ENCODE data around the gene HBS1L.

Gene HBS1L

DNA sequence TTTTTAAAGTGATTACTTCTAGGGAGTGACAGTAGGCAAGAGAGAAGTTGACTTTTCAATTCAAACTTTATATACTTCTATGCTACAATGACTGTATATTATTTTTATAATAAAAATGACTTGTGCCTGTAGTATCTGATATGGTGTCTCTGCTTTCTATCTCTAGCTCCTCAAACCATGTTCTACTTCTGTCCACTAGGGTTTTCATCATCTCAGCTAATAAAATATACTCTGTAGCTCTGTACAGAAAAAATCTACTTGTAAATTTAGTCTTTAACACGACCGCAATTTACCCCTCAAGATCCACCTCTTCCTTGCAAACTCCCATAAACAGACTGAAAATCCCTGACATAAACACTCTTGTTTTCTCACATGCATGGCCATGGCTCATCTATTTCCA, 42.3 kb downstream of the HBS1L start:
- Mint-ChIP-seq H3K27ac (peak overlapping the region; percentile 23), H3K4me3 (no peak overlapping the region), H3K9me3 (no peaks in the 10 kb centered on the region)

DNA sequence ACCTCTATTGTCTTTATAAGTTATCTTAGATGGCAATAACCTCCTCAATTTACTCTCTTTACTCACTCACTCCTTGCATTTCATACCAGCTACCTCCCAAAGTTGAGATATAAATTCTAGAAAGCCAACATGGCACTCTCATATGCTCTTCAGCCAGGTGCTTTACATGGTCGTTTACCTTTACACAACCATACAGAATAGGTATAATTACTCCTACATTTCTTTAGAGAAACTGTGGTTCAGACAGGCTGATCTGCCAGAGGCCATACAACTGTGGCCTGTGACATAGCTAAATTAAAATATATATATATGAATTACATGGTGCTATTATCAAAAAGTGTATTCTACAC, 45.7 kb downstream of the HBS1L start:
- Mint-ChIP-seq H3K9me3 (no peaks in the 10 kb centered on the region), H3K36me3 (ENCODE audit: low read depth) (peaks cover 18% of the 10 kb centered on the region), H3K27ac (no peak overlapping the region), H3K27me3 (ENCODE audit: low read depth) (no peaks in the 10 kb centered on the region), H3K4me3 (no peak overlapping the region), H3K4me1 (ENCODE audit: low read depth) (peaks cover 34% of the 10 kb centered on the region)

More for the DNA sequence above, 42.3 kb downstream of the HBS1L start:
- no peaks in the 10 kb centered on the region for H3K27me3 Mint-ChIP-seq (ENCODE audit: low read depth)
- H3K36me3 Mint-ChIP-seq (ENCODE audit: low read depth) = peaks cover 22% of the 10 kb centered on the region
- H3K4me1 Mint-ChIP-seq (ENCODE audit: low read depth) = peaks cover 48% of the 10 kb centered on the region

DNA sequence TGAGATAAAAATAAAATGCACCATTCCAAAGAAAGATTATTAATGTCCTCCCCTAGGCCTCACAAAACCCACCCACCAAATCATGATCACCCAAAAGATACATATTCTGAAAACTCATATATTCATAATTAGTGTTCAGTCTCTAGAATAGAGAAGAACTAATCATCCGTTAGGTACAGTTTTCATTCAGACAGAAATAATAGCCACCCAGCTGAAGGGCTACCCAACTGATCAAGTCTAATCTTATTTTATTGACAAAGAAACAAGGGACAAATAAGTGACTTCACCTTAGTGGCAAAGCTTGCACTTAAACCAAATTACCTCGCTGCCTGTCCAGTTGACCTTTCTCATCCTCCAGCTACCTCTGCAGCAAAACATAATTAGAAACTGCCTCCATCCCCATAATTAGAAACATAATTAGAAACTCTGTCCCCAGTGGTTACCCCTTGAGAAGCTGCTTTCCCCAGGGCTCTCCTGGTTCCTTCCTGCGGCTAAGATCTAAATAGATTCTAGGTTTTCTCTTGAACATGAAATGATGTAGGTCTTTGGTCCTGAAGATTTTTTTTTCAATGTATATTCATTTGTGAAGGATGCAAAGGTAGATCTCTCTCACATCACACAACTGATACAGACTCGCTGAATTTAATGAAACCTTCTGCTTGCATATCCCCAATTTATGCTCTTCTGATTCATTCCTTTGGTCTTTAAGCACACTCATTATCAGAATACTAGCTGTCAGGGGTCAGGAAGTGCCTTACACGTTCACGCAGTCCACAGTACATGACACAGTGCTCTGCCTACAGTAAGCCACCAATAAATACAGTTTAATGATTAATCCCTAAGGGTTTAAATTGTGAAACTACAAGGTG, 46.3 kb downstream of the HBS1L start:
- H3K36me3 Mint-ChIP-seq (ENCODE audit: low read depth) = peaks cover 18% of the 10 kb centered on the region
- peaks cover 30% of the 10 kb centered on the region for H3K4me1 Mint-ChIP-seq (ENCODE audit: low read depth)
- H3K27ac Mint-ChIP-seq = no peak overlapping the region
- no peaks in the 10 kb centered on the region for H3K9me3 Mint-ChIP-seq
- no peaks in the 10 kb centered on the region for H3K27me3 Mint-ChIP-seq (ENCODE audit: low read depth)
- H3K4me3 Mint-ChIP-seq = no peak overlapping the region

GRCh38 chr6:135006386-135006914, 48.2 kb downstream of the HBS1L start:
- H3K4me1 Mint-ChIP-seq (ENCODE audit: low read depth) = peaks cover 18% of the 10 kb centered on the region

DNA sequence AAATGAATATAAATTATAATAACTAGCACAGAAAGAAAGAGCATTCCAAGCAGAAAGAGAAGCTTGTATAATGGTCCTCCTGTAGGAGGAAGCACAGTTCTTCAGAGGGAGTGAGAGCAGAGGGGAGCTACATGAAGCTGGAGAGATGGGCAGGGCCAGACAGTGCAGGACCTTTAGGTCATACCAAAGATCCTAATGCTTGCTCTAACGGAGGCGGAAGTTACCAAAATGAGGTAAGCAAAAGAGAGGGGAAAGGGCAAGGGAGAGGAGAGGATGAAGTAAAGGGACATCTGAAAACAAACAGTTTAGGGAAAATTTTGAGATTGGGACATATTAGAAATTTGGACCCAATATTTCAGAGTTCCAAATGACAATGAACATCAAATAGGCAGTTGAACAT, 50.2 kb downstream of the HBS1L start:
- Mint-ChIP-seq H3K27me3 (ENCODE audit: low read depth) (no peaks in the 10 kb centered on the region), H3K9me3 (no peaks in the 10 kb centered on the region), H3K36me3 (ENCODE audit: low read depth) (peaks cover 12% of the 10 kb centered on the region), H3K27ac (no peak overlapping the region), H3K4me1 (ENCODE audit: low read depth) (peaks cover 23% of the 10 kb centered on the region), H3K4me3 (no peak overlapping the region)

More at GRCh38 chr6:135006386-135006914, 48.2 kb downstream of the HBS1L start:
- H3K4me3 Mint-ChIP-seq = no peak overlapping the region
- H3K27ac Mint-ChIP-seq = no peak overlapping the region
- H3K27me3 Mint-ChIP-seq (ENCODE audit: low read depth) = no peaks in the 10 kb centered on the region
- no peaks in the 10 kb centered on the region for H3K9me3 Mint-ChIP-seq
- H3K36me3 Mint-ChIP-seq (ENCODE audit: low read depth) = peaks cover 9% of the 10 kb centered on the region

GRCh38 chr6:135002974-135003703, 51.5 kb downstream of the HBS1L start:
- H3K36me3 Mint-ChIP-seq (ENCODE audit: low read depth) = peaks cover 13% of the 10 kb centered on the region
- H3K27me3 Mint-ChIP-seq (ENCODE audit: low read depth) = no peaks in the 10 kb centered on the region
- peak overlapping the region; percentile 32 for H3K27ac Mint-ChIP-seq
- no peaks in the 10 kb centered on the region for H3K9me3 Mint-ChIP-seq
- H3K4me3 Mint-ChIP-seq = no peak overlapping the region
- peaks cover 19% of the 10 kb centered on the region for H3K4me1 Mint-ChIP-seq (ENCODE audit: low read depth)

- Mint-ChIP-seq H3K27ac (no peak overlapping the region), H3K9me3 (no peaks in the 10 kb centered on the region), H3K36me3 (ENCODE audit: low read depth) (peaks cover 14% of the 10 kb centered on the region), H3K27me3 (ENCODE audit: low read depth) (no peaks in the 10 kb centered on the region), H3K4me3 (no peak overlapping the region), H3K4me1 (ENCODE audit: low read depth) (peaks cover 18% of the 10 kb centered on the region)
These were observed 52.3 kb downstream of the HBS1L start for GRCh38 chr6:135002229-135002844.

DNA sequence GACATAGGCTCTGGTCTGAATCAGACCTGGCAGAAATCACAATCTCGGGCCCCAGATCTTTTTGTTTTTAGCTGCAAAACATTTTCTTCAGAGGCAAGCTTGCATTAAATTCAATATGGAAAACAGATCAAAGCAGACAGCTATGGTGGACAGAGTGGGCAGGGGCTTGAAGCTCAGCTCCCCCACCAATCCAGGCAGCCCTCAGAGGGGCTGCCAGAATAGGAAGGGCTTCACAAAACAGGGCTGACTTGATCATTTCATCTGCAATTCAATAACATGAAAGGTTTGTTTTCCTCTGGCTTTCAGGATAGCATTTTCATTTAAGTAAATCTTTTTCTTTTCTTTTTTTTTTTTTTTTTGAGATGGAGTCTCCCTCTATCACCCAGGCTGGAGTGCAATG, 55.5 kb downstream of the HBS1L start:
- no peaks in the 10 kb centered on the region for H3K9me3 Mint-ChIP-seq
- H3K36me3 Mint-ChIP-seq (ENCODE audit: low read depth) = peaks cover 24% of the 10 kb centered on the region
- no peaks in the 10 kb centered on the region for H3K27me3 Mint-ChIP-seq (ENCODE audit: low read depth)
- no peak overlapping the region for H3K4me3 Mint-ChIP-seq
- H3K4me1 Mint-ChIP-seq (ENCODE audit: low read depth) = peaks cover 27% of the 10 kb centered on the region
- H3K27ac Mint-ChIP-seq = no peak overlapping the region

- Mint-ChIP-seq H3K27ac (no peak overlapping the region), H3K9me3 (no peaks in the 10 kb centered on the region), H3K27me3 (ENCODE audit: low read depth) (no peaks in the 10 kb centered on the region), H3K36me3 (ENCODE audit: low read depth) (peaks cover 28% of the 10 kb centered on the region), H3K4me3 (no peak overlapping the region), H3K4me1 (ENCODE audit: low read depth) (peaks cover 24% of the 10 kb centered on the region)
These were observed 57.3 kb downstream of the HBS1L start for GRCh38 chr6:134997133-134997995.

- peaks cover 25% of the 10 kb centered on the region for H3K36me3 Mint-ChIP-seq (ENCODE audit: low read depth)
- no peaks in the 10 kb centered on the region for H3K9me3 Mint-ChIP-seq
- H3K4me1 Mint-ChIP-seq (ENCODE audit: low read depth) = peaks cover 23% of the 10 kb centered on the region
- no peaks in the 10 kb centered on the region for H3K27me3 Mint-ChIP-seq (ENCODE audit: low read depth)
- H3K27ac Mint-ChIP-seq = no peak overlapping the region
- no peak overlapping the region for H3K4me3 Mint-ChIP-seq
These were observed 59.1 kb downstream of the HBS1L start for GRCh38 chr6:134995536-134995935.

- Mint-ChIP-seq H3K4me3 (no peak overlapping the region), H3K36me3 (ENCODE audit: low read depth) (peaks cover 27% of the 10 kb centered on the region), H3K27me3 (ENCODE audit: low read depth) (no peaks in the 10 kb centered on the region), H3K4me1 (ENCODE audit: low read depth) (peaks cover 29% of the 10 kb centered on the region), H3K27ac (no peak overlapping the region), H3K9me3 (no peaks in the 10 kb centered on the region)
These were observed 60.2 kb downstream of the HBS1L start for GRCh38 chr6:134994431-134994830.

DNA sequence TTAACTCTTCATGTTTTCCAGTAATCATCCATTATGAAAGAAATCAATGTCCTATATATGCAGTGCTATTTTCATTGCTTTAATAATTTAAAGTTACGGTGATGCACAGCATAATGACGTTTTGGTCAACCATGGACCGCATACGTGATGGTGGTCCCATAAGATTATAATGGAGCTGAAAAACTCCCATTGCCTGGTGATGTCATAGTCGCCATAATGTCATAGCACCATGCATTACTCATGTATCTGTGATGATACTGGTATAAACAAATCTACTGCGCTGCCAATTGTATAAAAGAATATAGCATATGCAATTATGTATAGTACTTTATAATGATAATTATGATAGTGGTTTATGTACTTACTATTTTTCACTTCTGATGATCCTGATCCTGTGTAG, 62.5 kb downstream of the HBS1L start:
- no peaks in the 10 kb centered on the region for H3K27me3 Mint-ChIP-seq (ENCODE audit: low read depth)
- no peaks in the 10 kb centered on the region for H3K9me3 Mint-ChIP-seq
- H3K36me3 Mint-ChIP-seq (ENCODE audit: low read depth) = peaks cover 25% of the 10 kb centered on the region
- H3K4me3 Mint-ChIP-seq = no peak overlapping the region
- H3K27ac Mint-ChIP-seq = no peak overlapping the region
- H3K4me1 Mint-ChIP-seq (ENCODE audit: low read depth) = peaks cover 27% of the 10 kb centered on the region

DNA sequence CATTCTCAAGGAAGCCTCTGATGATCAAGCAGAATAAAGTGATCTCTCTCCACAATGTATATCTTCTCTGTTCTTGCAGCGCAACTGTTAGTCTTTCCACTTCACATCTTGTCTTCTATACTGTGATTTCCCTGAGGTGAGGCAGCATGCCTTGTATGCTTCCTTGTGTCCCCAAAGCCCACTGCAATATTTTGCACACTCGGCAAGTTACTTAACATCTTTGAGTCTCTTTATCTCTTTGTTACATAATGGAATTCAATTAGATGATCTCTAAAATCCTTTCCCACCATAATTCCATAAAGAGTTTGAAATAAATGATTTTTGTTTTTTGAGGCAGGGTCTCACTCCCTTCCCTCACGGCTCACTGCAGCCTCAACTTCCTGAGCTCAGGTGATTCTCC, 64.4 kb downstream of the HBS1L start:
- H3K27me3 Mint-ChIP-seq (ENCODE audit: low read depth) = no peaks in the 10 kb centered on the region
- no peak overlapping the region for H3K4me3 Mint-ChIP-seq
- no peaks in the 10 kb centered on the region for H3K9me3 Mint-ChIP-seq
- H3K36me3 Mint-ChIP-seq (ENCODE audit: low read depth) = peaks cover 24% of the 10 kb centered on the region
- peaks cover 19% of the 10 kb centered on the region for H3K4me1 Mint-ChIP-seq (ENCODE audit: low read depth)
- H3K27ac Mint-ChIP-seq = no peak overlapping the region

- Mint-ChIP-seq H3K4me3 (no peak overlapping the region), H3K36me3 (ENCODE audit: low read depth) (peaks cover 41% of the 10 kb centered on the region), H3K9me3 (no peaks in the 10 kb centered on the region), H3K27ac (peak overlapping the region; percentile 49), H3K27me3 (ENCODE audit: low read depth) (no peaks in the 10 kb centered on the region), H3K4me1 (ENCODE audit: low read depth) (peaks cover 42% of the 10 kb centered on the region)
These were observed 69.8 kb downstream of the HBS1L start for GRCh38 chr6:134984821-134985220.
